Endothelial cell of umbilical vein (primary cell): Measurements from ENCODE around the gene MBNL2.

ENCODE experiments used
- EZH2 ChIP-seq: IDR thresholded peaks from 2 replicates; pipeline ENCODE4 v1.6.1; 2012; ENCODE audit warnings: borderline replicate concordance, low read depth, mild to moderate bottlenecking, moderate library complexity, low read length, inconsistent platforms; ENCODE audit not compliant: severe bottlenecking
- MAX ChIP-seq: IDR thresholded peaks from 2 replicates; pipeline ENCODE4 v1.6.1; 2011; ENCODE audit not compliant: insufficient read depth, insufficient read length

GRCh38 chr13:97392020-97392419 is 169.9 kb downstream of the MBNL2 start:
- TF ChIP-seq MAX: no peak
- no peak for TF ChIP-seq EZH2
